Stimulated activated CD4-positive, alpha-beta T cell treated with anti-CD3 and anti-CD28 coated beads, Interleukin-2, amount 100 ng/mL, for 48 hours (primary cell): Measurements from ENCODE around the gene CFAP298.
"Not testable (repeated sequence)": the region's sequence is repeated elsewhere in the genome, so short reads cannot be mapped to it uniquely, and the experiment has no call there.

Experiments
- DNase-seq, 2 donors: peaks; one replicate each; pipeline ENCODE4 v3.0.0-alpha.2; 2020

CFAP298 gene

DNA sequence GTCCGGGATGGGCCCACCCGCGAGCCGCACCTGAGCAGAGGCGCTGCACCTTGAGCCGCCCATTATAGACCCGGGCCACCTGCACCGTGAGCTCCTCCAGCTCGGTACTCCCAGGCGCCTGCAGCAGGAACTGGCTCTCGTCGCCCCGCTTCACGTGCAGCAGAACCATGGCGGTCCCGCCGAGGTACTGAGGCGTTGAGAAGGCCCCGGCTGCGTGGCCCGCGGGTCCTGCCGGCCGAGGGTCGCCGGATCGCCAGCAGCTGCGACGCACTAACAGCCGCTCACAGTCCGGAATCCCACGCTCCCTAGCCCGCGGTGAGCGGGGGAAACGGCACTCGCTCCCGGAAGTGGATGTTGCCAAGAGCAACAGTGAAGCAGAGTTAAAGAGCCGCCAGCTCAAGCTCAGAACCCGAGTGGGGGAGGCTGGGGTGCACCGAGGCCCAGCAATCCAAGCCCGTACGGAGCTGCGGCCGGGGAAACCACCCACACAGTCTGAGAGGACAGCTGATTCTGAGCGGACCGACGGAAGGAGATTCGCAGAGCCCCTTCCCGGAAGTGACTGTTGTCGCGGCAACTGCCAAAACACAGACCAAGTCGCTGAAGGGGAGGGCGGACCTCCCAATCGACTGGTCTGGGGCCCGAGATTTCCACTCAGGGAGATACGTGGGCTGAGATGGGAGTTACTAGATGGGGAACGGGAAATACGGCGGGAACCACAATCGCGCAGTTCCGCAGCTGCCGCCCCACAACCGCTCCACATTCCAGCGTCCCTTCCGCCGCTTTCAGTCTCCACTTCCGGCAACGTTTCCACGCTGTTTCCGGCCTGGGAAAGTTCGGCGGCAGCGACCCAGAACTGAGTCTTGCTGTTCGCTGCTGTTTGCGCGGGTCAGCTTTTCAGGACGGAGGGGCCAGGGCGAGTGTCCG is at the start of gene CFAP298:
Gene CFAP298, minus strand, starts transcription at position 303 of the 924 bp plus-strand sequence. Its CDS starts 134 bp downstream, at position 169.
- DNase-seq, result peak; percentile 74 to 77

GRCh38 chr21:32661026-32661782 is 49.0 kb upstream of the CFAP298 start:
- DNase-seq, result not testable (repeated sequence)

GRCh38 chr21:32658524-32658923 is 46.3 kb upstream of the CFAP298 start:
- no peak for DNase-seq

DNA sequence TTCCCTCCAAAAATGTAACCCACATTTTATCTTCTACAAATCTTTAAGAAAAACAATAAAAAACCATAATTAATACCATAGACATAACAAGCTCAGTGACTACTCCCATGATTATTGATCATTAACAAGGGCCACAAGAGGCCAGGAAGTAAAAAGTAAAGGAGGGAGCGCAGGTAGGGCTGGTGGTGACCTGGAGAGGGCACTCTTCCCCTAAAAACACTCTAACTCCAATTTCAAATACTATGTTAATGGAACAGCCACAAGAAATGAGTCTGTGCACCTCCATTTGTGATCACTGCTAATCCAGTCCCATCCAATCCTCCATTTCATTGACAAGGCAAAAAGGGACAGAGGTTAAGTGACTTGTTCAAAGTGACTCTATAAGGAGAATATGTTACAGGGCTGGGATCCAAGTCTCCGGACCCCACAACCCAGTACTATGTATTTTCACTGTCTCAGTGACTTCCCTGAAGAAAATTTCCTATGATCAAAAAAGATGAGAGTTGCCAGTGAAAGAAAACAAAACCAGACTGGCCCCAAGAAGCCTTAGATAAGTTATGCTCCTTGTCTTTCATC is 41.2 kb upstream of the CFAP298 start:
- DNase-seq, result peak; percentile 15 to 21

GRCh38 chr21:32648165-32648564 is 36.0 kb upstream of the CFAP298 start:
- DNase-seq, result no peak

DNA sequence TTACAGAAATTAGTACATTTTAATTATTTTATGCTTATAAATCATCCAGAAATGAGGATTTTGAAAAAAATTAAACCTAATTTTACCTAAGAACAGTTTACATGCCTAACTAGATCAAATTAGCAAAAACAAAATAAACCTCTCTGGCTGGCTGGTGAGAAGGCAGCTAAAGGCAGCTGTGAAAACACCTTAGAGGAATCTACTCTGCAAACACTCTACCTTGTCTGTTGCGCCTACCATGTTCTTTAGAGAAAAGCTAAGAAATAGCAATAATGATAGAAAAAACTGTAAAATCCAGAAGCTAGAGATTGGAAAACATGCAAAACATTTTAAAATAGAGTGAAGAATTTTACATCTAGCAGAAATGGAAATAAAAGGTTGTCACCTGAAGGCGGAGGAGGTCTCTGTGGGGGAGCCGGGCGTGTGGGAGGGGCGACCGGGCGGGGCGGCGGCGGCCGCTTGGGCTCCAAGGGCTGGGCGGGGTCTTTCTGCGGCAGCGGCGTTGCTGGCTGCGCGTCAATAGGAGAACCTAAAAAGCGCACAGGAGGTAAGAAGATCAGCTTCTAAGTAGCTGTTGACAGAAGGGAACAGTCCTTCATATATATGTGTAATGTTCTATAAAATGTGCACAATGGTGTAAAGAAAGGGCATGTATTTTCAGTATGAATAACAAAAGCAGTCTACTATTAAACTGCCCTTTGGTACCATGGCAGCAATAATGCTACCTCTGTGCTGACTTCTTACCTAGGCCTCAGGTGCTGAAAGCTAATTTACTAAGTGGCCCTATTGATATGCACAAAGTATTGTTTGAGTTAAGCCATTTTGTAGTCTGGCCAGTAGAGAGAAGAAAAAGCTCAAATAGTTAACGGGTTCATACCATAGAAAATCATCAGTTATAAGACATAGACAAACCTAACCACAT is 33.3 kb upstream of the CFAP298 start:
- no peak for DNase-seq

DNA sequence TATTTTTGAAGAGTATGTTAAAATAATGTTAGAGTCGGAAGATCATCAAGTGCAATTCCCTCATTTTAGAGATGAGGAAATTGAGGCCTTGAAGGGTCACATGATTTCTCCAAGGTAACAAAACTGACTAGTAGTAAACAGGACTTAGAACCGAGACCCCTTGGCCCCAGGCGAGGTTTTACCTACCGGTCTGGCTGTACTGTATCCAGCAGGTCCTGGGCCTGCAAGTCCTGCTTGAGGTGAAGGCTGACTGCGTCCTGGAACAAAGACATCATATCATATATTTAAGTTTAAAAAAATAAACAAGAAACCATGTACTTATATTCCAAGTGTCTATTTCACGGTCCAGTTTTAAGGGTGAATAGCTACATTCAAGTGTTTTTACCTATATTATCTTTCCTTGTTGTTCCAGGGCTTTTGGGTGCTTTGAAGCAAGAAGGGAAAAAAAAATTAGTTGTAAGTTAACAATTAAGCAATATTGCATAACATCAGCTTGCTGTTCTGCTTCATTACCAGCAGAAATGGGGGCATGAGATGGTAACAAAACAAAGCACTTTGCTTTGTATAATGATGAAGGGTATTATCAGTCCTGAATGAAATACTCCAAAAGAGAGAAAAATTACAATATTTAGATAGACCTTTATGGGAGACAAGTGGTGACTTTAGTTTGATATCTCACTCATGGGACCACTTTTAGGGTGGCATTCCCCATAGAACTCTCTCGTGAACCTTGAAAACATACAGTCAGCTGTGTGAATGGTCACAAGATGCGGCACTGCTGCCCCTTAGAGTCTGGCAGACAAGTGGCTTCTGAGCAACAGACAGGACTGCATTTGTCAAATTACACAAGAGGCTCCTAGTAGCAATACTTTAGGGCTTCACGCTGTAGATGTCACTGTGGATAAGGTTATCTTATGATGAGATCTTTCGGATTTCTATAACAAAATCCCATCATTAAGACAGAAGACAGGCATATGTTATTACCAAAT is 29.8 kb upstream of the CFAP298 start:
- no peak for DNase-seq

DNA sequence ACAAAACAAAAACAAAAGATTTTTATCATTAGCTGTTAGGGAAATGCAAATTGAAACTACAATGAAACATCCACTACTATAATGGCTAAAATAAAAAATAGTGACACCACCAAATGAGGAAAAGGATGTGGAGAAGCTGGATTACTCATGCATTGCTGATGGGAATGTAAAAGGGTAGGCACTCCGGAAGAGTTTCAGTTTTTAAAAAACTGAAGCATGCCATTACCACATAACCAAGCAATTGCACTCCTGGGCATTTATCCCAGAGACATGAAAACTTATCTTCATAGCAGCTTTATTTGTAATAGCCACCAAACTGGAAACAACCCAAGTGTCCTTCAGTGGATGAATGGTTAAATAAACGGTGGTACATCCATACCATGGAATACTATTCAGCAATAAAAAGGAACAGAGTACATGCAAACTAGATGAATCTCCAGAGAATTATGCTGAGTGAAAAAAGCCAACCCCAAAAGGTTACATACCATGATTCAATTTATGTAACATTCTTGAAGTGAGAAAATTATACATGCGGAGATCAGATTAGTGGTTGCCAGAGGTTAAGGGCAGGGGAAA is 14.5 kb upstream of the CFAP298 start:
- no peak for DNase-seq

DNA sequence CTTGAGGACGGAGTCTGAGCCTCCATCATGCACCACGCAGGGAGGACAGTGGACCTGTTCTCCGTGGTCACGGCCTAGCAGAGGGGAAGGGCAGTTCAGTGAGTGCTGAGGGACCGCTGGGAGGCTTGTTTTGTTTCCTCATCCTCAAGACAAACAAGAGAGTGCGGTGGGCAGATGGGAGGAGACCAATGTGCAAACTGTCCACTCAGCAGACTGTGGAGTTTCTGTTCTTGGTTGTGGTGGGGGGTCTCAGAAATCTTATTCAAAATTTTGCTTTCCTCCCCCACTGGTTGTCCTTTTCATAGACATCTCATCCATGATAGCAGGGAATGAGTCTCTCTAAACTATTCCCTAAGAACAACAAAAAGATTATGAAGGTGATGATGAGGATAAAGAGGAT is 6.0 kb upstream of the CFAP298 start:
- DNase-seq, result not testable (repeated sequence)

- DNase-seq, result no peak
Observed at GRCh38 chr21:32613436-32614043, 1.4 kb upstream of the CFAP298 start.

- DNase-seq, result no peak
Observed at GRCh38 chr21:32612999-32613337, 791 bp upstream of the CFAP298 start.

- peak; percentile 21 to 26 for DNase-seq
Observed at GRCh38 chr21:32611471-32611997, 643 bp downstream of the CFAP298 start.

GRCh38 chr21:32610940-32611339 is 1.2 kb downstream of the CFAP298 start:
- not testable (repeated sequence) for DNase-seq

- DNase-seq, result no peak
Observed at GRCh38 chr21:32608851-32609250, 3.3 kb downstream of the CFAP298 start.

- DNase-seq, result no peak
Observed at GRCh38 chr21:32605469-32605868, 6.7 kb downstream of the CFAP298 start.

- DNase-seq, result no peak
Observed at GRCh38 chr21:32604464-32604863, 7.7 kb downstream of the CFAP298 start.

GRCh38 chr21:32603131-32603530 is 9.0 kb downstream of the CFAP298 start:
- DNase-seq, result no peak

- no peak for DNase-seq
Observed at GRCh38 chr21:32602099-32602498, 10.1 kb downstream of the CFAP298 start.

GRCh38 chr21:32599526-32599925 is 12.7 kb downstream of the CFAP298 start:
- DNase-seq, result no peak

GRCh38 chr21:32599091-32599490 is 13.1 kb downstream of the CFAP298 start:
- no peak for DNase-seq
